ENCODE data around the gene HOXA7. TPM values are rescaled to one million over a fixed set of nuclear protein-coding genes. Genes with fewer than 3 reads are reported as not detected.

The HOXA7 gene
- total RNA-seq, 1 donor from 2014 or later: 8.8 TPM

- H3K4me3 Mint-ChIP-seq: peak overlapping the region; percentile 72
- no peaks in the 10 kb centered on the region for H3K9me3 Mint-ChIP-seq
- peaks cover 94% of the 10 kb centered on the region for H3K27me3 Mint-ChIP-seq (ENCODE audit: low read depth)
- no peak for DNase-seq (ENCODE audit: low read depth, low spot score)
- H3K27ac Mint-ChIP-seq (ENCODE audit: unreplicated experiment): no peak overlapping the region
- TF ChIP-seq, protein P1, sequence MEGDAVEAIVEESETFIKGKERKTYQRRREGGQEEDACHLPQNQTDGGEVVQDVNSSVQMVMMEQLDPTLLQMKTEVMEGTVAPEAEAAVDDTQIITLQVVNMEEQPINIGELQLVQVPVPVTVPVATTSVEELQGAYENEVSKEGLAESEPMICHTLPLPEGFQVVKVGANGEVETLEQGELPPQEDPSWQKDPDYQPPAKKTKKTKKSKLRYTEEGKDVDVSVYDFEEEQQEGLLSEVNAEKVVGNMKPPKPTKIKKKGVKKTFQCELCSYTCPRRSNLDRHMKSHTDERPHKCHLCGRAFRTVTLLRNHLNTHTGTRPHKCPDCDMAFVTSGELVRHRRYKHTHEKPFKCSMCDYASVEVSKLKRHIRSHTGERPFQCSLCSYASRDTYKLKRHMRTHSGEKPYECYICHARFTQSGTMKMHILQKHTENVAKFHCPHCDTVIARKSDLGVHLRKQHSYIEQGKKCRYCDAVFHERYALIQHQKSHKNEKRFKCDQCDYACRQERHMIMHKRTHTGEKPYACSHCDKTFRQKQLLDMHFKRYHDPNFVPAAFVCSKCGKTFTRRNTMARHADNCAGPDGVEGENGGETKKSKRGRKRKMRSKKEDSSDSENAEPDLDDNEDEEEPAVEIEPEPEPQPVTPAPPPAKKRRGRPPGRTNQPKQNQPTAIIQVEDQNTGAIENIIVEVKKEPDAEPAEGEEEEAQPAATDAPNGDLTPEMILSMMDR (conservative IDR thresholded peaks at IDR 0.05): no peak
- peaks cover 8% of the 10 kb centered on the region for H3K4me1 Mint-ChIP-seq
- H3K36me3 Mint-ChIP-seq (ENCODE audit: low read depth): peaks cover 5% of the 10 kb centered on the region
Observed at GRCh38 chr7:27174874-27175625, 18.6 kb upstream of the HOXA7 start.

- H3K4me3 Mint-ChIP-seq: peak within 1 kb of the TSS; percentile 72
- peaks cover 93% of the 10 kb centered on the region for H3K27me3 Mint-ChIP-seq (ENCODE audit: low read depth)
- peaks cover 5% of the 10 kb centered on the region for H3K36me3 Mint-ChIP-seq (ENCODE audit: low read depth)
- H3K9me3 Mint-ChIP-seq: no peaks in the 10 kb centered on the region
- no peak for DNase-seq (ENCODE audit: low read depth, low spot score)
- H3K27ac Mint-ChIP-seq (ENCODE audit: unreplicated experiment): no peak within 1 kb of the TSS
- TF ChIP-seq, protein P1 (conservative IDR thresholded peaks at IDR 0.05): no peak
- peaks cover 8% of the 10 kb centered on the region for H3K4me1 Mint-ChIP-seq
Observed at GRCh38 chr7:27173956-27174873, 17.7 kb upstream of the HOXA7 start, which contains the start of gene HOXA10. TSS of gene HOXA10 (minus strand) at chr7:27174320. CDS start at chr7:27174306, 14 bp downstream.

DNA sequence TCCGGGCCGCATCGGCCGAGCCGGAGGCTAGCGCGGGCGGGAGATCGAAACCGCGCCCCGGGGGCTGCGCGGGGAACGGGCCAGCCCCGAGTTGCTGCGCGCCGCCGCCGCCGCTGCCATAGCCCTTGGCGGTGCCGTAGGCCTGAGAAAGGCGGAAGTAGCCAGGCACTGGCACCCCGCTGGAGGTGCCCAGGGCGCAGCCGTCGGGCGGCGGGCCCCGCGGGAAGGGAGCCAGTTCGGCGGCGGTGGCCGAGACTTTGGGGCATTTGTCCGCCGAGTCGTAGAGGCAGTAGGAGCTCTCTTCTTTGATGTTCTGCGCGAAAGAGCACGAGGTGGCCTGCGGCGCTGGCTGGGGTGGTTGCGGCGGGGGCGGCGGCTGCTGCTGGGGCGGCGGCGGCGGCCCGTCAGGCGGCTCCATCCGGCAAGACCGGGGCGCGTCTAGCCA is 17.1 kb upstream of the HOXA7 start:
- Mint-ChIP-seq H3K36me3 (ENCODE audit: low read depth) (peaks cover 5% of the 10 kb centered on the region), H3K9me3 (no peaks in the 10 kb centered on the region), H3K27me3 (ENCODE audit: low read depth) (peaks cover 93% of the 10 kb centered on the region), H3K4me3 (no peak overlapping the region), H3K27ac (ENCODE audit: unreplicated experiment) (no peak overlapping the region), H3K4me1 (peaks cover 11% of the 10 kb centered on the region)
- TF ChIP-seq, protein P1 (conservative IDR thresholded peaks at IDR 0.05): no peak
- no peak for DNase-seq (ENCODE audit: low read depth, low spot score)

DNA sequence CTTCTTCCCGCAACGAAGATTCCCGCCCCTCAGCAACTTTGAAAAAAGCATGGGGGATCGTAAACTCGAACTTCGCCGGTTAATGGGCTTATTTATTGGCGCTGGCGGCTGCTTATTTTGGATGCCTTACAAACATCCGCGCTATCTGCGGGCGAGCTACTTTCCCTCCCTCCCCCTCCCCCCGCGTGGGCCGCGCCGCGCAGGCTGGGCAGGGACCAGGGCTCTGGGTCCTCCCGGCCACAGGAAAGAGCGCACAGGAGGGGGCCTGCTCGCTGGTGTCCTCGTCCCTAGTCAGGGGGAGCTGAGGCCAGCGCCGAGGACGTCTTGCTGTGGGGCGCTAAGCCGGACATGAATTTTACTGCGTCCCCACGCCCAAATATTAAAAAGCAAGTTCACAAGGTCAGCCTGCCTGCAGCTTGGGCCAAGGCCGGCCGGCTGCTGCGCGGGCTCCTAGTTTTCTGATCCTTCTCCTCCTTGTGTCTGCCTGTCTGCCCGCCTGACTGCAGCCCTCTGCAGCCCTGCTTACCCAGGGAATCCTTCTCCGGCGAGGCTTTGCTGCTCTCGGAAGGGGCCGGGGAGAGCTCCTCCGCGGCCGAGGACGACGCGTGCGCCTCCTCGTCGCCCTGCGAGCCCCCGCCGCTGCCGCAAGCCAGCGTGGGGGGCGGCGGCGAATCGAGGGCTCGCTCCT is 16.5 kb upstream of the HOXA7 start:
- H3K27ac Mint-ChIP-seq (ENCODE audit: unreplicated experiment): no peak overlapping the region
- H3K36me3 Mint-ChIP-seq (ENCODE audit: low read depth): peaks cover 5% of the 10 kb centered on the region
- H3K4me1 Mint-ChIP-seq: peaks cover 13% of the 10 kb centered on the region
- no peak for DNase-seq (ENCODE audit: low read depth, low spot score)
- TF ChIP-seq, protein P1 (conservative IDR thresholded peaks at IDR 0.05): no peak
- H3K9me3 Mint-ChIP-seq: no peaks in the 10 kb centered on the region
- no peak overlapping the region for H3K4me3 Mint-ChIP-seq
- H3K27me3 Mint-ChIP-seq (ENCODE audit: low read depth): peaks cover 93% of the 10 kb centered on the region

GRCh38 chr7:27172315-27172774 is 15.9 kb upstream of the HOXA7 start:
- H3K27ac Mint-ChIP-seq (ENCODE audit: unreplicated experiment): no peak overlapping the region
- H3K4me1 Mint-ChIP-seq: peaks cover 13% of the 10 kb centered on the region
- peak overlapping the region; percentile 64 for H3K4me3 Mint-ChIP-seq
- TF ChIP-seq, protein P1 (conservative IDR thresholded peaks at IDR 0.05): no peak
- H3K9me3 Mint-ChIP-seq: no peaks in the 10 kb centered on the region
- peaks cover 2% of the 10 kb centered on the region for H3K36me3 Mint-ChIP-seq (ENCODE audit: low read depth)
- no peak for DNase-seq (ENCODE audit: low read depth, low spot score)
- H3K27me3 Mint-ChIP-seq (ENCODE audit: low read depth): peaks cover 93% of the 10 kb centered on the region

Data from neural crest cell (in vitro differentiated cells).